ENCODE data around the gene GNG12. TPM values are rescaled to one million over a fixed set of nuclear protein-coding genes. Genes with fewer than 3 reads are reported as not detected.

The GNG12 gene
- polyA plus RNA-seq, 3 donors = 0.03 TPM; not detected in 2

DNA sequence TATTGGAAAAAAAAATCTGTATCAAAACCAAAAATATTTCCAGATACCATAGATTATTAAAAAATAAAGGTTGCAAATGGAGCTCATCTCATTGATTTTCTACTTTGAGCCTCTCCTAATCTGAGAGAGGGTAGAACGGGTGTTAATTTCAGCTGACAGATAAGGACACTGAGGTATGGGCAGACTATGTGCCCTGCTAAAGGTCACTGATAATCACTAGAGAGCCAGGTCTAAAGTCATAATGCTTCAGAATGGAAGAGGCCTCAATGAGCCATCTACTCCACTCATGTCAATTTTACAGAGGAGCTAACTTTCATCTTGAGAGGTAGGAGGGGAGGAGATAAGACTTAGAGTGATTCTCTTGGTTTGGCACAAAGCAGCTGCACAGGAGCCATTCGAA, 21.0 kb downstream of the GNG12 start:
- Mint-ChIP-seq H3K27me3 (ENCODE audit: low read depth in 3 of 3) (peaks cover 0 to 3% (median under 1%) of the 10 kb centered on the region in 3 donors), H3K4me3 (no peak overlapping the region), H3K36me3 (no peaks in the 10 kb centered on the region), H3K4me1 (no peaks in the 10 kb centered on the region), H3K9me3 (peaks cover 0 to 7% (median 3%) of the 10 kb centered on the region in 7 donors), H3K27ac (no peak overlapping the region)
- TF ChIP-seq, protein P1, sequence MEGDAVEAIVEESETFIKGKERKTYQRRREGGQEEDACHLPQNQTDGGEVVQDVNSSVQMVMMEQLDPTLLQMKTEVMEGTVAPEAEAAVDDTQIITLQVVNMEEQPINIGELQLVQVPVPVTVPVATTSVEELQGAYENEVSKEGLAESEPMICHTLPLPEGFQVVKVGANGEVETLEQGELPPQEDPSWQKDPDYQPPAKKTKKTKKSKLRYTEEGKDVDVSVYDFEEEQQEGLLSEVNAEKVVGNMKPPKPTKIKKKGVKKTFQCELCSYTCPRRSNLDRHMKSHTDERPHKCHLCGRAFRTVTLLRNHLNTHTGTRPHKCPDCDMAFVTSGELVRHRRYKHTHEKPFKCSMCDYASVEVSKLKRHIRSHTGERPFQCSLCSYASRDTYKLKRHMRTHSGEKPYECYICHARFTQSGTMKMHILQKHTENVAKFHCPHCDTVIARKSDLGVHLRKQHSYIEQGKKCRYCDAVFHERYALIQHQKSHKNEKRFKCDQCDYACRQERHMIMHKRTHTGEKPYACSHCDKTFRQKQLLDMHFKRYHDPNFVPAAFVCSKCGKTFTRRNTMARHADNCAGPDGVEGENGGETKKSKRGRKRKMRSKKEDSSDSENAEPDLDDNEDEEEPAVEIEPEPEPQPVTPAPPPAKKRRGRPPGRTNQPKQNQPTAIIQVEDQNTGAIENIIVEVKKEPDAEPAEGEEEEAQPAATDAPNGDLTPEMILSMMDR (IDR thresholded peaks at IDR 0.05) = no peak
- no CpG with 5 or more reads among the region's 2 CpGs for WGBS (ENCODE audit: insufficient coverage)
- no peaks in the 10 kb centered on the region for H3K36me3 ChIP-seq (replicated peaks in 1 of 2; ENCODE audit: control insufficient read depth in 1 of 2, insufficient read depth in 2 of 2, low read length in 2 of 2)
- no peaks in the 10 kb centered on the region for H4K20me1 ChIP-seq (ENCODE audit: insufficient read depth, low read length)
- H3K9ac ChIP-seq (ENCODE audit: insufficient read depth, low read length, poor library complexity, severe bottlenecking) = no peak overlapping the region
- no peaks in the 10 kb centered on the region for H3K27me3 ChIP-seq (ENCODE audit: control insufficient read depth in 2 of 2, insufficient read depth in 2 of 2, low read length in 2 of 2)
- no peaks in the 10 kb centered on the region for H3K4me1 ChIP-seq (ENCODE audit: control insufficient read depth in 1 of 2, insufficient read depth in 2 of 2, low read length in 2 of 2)
- no peak overlapping the region for H3K4me3 ChIP-seq (replicated peaks in 1 of 3; ENCODE audit: low read depth in 2 of 3, low read length in 3 of 3)
- no peak overlapping the region for H3K27ac ChIP-seq (ENCODE audit: low read depth in 1 of 2, low read length in 2 of 2)
- H3K4me2 ChIP-seq (replicated peaks; ENCODE audit: extremely low read depth, low read length, poor library complexity, severe bottlenecking) = no peak overlapping the region
- intact Hi-C loops (cut with micrococcal nuclease) = no loop called here
- peaks cover 0 to 4% of the 10 kb centered on the region in 2 donors for H3K9me3 ChIP-seq (replicated peaks in 1 of 2; ENCODE audit: control insufficient read depth in 1 of 2, insufficient read depth in 1 of 2, low read length in 2 of 2)
- H2AFZ ChIP-seq (ENCODE audit: insufficient read depth, low read depth, low read length, poor library complexity, severe bottlenecking) = no peak overlapping the region
- no peak for DNase-seq
- no peaks in the 10 kb centered on the region for H3K79me2 ChIP-seq (ENCODE audit: insufficient read depth, low read length)

DNA sequence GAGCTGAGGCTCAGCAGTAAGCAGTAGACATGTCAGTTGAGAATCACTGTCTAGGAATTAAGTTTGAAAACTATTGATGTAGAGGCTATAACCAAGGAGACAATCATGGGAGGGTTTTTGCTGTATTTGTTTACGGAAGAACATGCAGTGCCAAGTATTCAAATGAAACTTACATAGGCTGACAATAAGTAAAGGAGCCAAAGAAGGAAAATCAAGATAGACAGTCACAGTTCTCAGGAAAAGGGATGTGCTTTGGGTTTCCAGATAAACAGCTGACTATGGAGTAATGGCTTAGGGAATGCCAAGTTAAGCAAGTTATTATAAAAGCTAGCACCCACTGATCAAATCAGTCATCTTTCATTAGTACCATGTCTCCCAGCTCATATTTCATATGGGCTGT, 21.5 kb downstream of the GNG12 start:
- Mint-ChIP-seq H3K4me3 (no peak overlapping the region), H3K9me3 (peaks cover 0 to 6% (median 3%) of the 10 kb centered on the region in 7 donors), H3K4me1 (no peaks in the 10 kb centered on the region), H3K36me3 (no peaks in the 10 kb centered on the region), H3K27me3 (ENCODE audit: low read depth in 3 of 3) (peaks cover 0 to 3% (median 0%) of the 10 kb centered on the region in 3 donors), H3K27ac (no peak overlapping the region)
- Histone ChIP-seq H3K4me1 (ENCODE audit: control insufficient read depth in 1 of 2, insufficient read depth in 2 of 2, low read length in 2 of 2) (no peaks in the 10 kb centered on the region), H3K79me2 (ENCODE audit: insufficient read depth, low read length) (no peaks in the 10 kb centered on the region), H3K27me3 (ENCODE audit: control insufficient read depth in 2 of 2, insufficient read depth in 2 of 2, low read length in 2 of 2) (no peaks in the 10 kb centered on the region), H3K9ac (ENCODE audit: insufficient read depth, low read length, poor library complexity, severe bottlenecking) (no peak overlapping the region), H3K4me3 (replicated peaks in 1 of 3; ENCODE audit: low read depth in 2 of 3, low read length in 3 of 3) (no peak overlapping the region), H3K27ac (ENCODE audit: low read depth in 1 of 2, low read length in 2 of 2) (no peak overlapping the region), H3K4me2 (replicated peaks; ENCODE audit: extremely low read depth, low read length, poor library complexity, severe bottlenecking) (no peak overlapping the region), H3K36me3 (replicated peaks in 1 of 2; ENCODE audit: control insufficient read depth in 1 of 2, insufficient read depth in 2 of 2, low read length in 2 of 2) (no peaks in the 10 kb centered on the region), H3K9me3 (replicated peaks in 1 of 2; ENCODE audit: control insufficient read depth in 1 of 2, insufficient read depth in 1 of 2, low read length in 2 of 2) (peaks cover 0 to 4% of the 10 kb centered on the region in 2 donors), H4K20me1 (ENCODE audit: insufficient read depth, low read length) (no peaks in the 10 kb centered on the region), H2AFZ (ENCODE audit: insufficient read depth, low read depth, low read length, poor library complexity, severe bottlenecking) (no peak overlapping the region)
- no CpG with 5 or more reads among the region's 1 CpG for WGBS (ENCODE audit: insufficient coverage)
- DNase-seq = no peak
- TF ChIP-seq, protein P1 (IDR thresholded peaks at IDR 0.05) = no peak
- intact Hi-C loops (cut with micrococcal nuclease) = no loop called here

Data from CD14-positive monocyte (primary cell).